HL-60/S4 treated with retinoic acid at 250 ng/mL for 4 days and 3 days (cell line): ENCODE results near the gene BFSP2.

Experiments
- in situ Hi-C: fragments of 300-500 bp; cut with MboI; formaldehyde crosslinking; loops from 2 replicates; pipeline ENCODE4 v1.7.0; 2022; ENCODE audit warnings: low sequenced_read_pairs

The BFSP2 gene

DNA sequence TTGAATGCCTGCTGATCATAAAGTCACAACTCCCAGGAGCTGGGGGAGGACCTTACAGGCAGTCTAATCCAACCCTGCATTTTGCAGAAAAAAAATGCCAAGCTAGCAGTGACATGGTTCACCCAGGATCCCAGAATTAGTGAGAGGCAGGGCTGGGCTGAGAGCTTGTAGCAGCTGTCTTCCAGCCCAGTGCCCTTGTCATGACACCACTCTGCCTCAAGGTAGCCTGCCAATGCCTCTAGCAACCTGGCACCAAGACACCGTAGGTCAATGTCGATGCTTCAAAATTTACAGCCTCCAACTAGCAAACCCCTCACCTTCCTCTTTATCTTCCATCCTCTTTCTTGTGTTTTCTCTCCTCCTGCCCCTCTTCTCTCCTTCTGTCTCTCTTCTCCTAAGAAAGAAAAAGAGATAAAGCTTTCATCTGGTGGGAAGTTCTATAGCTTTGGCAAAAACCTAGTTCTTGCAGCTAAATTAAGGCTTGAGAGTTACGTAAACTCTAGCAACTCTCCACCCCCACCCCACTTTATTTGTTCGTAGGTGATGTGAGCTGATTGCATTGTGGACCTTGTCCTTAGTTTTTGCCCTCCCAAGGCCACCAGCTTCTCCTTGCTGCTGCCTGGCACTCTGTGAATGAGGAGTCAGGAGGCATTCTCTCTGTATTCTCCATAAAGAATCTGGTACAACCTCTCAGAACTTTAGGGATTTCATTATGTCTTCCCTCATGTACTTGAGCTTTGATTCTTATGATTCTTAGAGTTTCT is 18.3 kb upstream of the BFSP2 start:
- in situ Hi-C loops, result loop anchor here (25.0 kb wide), 2 partner anchors 344 to 644 kb away; partner anchors contain the start of gene TMEM108

- in situ Hi-C loops, result loop anchor here (25.0 kb wide), 2 partner anchors 346 to 646 kb away; partner anchors contain the start of gene TMEM108
Observed at GRCh38 chr3:133383175-133383574, 16.7 kb upstream of the BFSP2 start.

GRCh38 chr3:133383741-133384140 is 16.1 kb upstream of the BFSP2 start:
- in situ Hi-C loops, result loop anchor here (25.0 kb wide), 2 partner anchors 346 to 646 kb away; partner anchors contain the start of gene TMEM108

GRCh38 chr3:133384331-133385027 is 15.4 kb upstream of the BFSP2 start:
- in situ Hi-C loops, result loop anchor here (25.0 kb wide), 2 partner anchors 347 to 647 kb away; partner anchors contain the start of gene TMEM108

DNA sequence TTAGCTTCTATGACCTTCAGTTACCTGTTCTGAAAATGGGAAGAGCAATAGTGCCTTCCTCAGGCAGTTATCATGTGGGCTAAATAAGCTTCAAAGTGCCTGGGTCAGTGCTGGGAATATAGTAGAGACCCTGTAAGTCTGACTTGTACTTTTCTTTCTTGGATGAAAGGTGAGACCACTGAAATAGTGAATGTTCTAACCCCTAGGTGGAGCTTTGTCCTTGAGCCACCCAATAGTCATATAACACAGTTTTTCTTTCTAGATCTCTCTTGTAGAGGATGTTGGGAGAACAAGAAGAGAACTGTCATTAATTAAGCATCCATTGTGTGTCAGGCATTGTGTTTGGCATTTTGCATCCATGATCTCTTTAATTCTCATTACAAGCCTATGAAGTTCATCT is 13.0 kb upstream of the BFSP2 start:
- in situ Hi-C loops, result loop anchor here (25.0 kb wide), 2 partner anchors 350 to 650 kb away; partner anchors contain the start of gene TMEM108

- in situ Hi-C loops, result loop anchor here (25.0 kb wide), 2 partner anchors 350 to 650 kb away; partner anchors contain the start of gene TMEM108
Observed at GRCh38 chr3:133387341-133387740, 12.5 kb upstream of the BFSP2 start.

DNA sequence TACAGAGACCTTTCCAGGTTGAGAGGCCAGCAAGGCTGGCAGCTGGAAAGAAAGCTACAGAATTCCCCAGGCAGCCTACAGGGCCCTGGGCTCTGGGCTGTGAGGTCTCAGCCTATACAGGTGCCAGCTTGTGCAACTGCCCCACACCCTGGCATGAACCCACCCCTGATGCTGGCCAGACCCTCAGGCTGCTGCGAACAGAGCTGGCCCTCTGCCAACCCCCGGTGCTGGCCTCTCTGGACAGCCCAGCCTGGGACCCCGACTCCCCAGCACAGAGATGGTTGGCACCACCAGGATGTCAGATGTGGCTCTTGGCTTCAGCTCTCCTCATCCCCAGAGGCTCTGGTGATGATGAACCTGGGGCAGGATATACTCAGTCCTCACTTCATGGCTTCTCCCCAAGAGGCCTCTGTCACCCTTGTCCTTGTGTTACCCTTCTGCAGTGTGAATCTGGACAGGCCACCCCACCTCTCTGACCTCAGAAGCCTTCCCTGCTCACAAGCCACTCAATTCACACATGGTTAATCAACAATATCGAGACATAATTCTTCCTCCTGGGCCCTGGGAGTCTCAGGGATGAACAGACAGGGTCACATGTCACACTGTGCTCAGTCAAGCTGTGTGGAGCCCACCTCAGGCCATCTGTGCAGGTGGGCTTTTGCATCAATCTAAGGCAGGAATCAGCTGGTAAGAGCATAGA is 11.0 kb upstream of the BFSP2 start:
- in situ Hi-C loops, result loop anchor here (25.0 kb wide), 2 partner anchors 352 to 652 kb away; partner anchors contain the start of gene TMEM108

- in situ Hi-C loops, result loop anchor here (25.0 kb wide), 2 partner anchors 353 to 653 kb away; partner anchors contain the start of gene TMEM108
Observed at GRCh38 chr3:133390715-133391114, 9.1 kb upstream of the BFSP2 start.

DNA sequence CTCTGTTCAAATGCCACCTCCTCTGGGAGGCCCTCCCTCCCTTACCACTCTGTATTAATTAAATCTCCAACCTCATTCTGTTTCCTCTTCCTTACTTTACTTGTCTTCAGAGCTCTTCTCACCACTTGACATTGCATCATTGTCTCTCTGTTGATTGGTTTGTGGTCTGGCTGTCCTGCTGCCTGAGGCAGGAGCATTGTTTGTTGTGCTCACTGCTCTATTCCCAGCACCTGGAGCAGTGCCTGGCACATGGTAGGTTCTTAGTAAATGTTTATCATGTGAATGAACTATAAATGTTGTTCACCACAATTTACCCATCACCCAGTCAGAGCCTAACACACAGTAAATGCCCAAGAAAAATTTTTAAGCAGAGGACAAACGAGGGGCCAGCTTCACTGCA is 6.7 kb upstream of the BFSP2 start:
- in situ Hi-C loops, result loop anchor here (25.0 kb wide), 2 partner anchors 356 to 656 kb away; partner anchors contain the start of gene TMEM108

GRCh38 chr3:133393691-133394474 is 6.0 kb upstream of the BFSP2 start:
- in situ Hi-C loops, result loop anchor here (25.0 kb wide), 2 partner anchors 357 to 657 kb away; partner anchors contain the start of gene TMEM108

GRCh38 chr3:133394561-133395311 is 5.1 kb upstream of the BFSP2 start:
- in situ Hi-C loops, result loop anchor here (25.0 kb wide), 2 partner anchors 357 to 657 kb away; partner anchors contain the start of gene TMEM108

DNA sequence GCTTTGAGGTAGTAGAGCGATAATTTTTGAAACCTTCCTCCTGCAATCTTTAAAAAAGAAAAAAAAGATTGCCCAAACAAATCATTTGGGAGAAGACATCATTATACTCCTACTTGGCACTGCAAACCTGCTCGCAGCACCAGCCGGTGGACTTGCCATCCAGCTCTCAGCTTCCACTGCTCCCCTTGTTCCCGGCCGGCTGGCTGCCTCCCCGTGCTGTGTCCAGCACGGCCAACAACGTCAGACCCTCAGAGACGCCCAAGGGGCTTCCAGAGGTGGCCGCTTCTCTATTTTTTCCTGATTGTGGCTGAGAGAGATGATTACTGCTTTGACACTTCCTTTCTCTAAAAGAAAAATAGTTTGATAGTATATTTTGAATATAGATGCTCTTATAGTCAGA is 3.0 kb upstream of the BFSP2 start:
- in situ Hi-C loops, result loop anchor here (25.0 kb wide), 2 partner anchors 360 to 660 kb away; partner anchors contain the start of gene TMEM108

DNA sequence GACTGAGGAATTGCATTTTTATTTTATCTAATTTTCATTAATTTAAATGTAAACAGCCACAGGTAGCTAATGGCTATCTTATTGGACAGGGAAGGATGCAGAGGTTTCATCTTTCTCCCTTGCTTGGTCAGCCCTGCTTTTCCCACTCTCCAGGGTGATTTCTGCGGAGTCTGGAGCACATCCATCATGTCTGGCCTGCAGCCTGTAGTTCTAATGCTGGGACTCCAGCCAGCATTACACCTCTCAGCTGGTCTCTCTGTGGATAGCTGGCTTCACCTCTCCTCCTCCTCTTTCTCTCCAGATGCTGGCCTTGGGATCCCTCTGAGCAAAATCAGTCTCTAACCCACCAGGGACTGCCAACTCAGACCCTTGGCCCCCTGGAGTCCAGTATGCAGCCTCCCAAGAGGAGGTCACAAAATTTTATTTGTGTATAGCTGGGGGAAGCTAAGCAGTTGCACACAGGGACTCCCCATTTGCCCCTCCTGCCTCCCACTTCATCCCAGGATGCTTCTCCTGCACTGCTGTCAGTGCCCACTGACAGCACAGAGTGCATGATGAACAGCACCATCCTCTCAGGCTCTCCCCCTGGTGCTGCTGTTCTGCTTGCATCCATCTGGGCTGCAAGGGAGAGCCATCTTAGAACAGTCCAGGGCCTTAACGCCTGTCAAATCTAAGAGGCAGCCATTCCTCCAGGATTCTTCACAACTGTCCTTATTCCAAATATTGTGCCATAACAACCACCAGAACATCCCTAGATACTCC is 1.7 kb downstream of the BFSP2 start:
- in situ Hi-C loops, result no loop called here

DNA sequence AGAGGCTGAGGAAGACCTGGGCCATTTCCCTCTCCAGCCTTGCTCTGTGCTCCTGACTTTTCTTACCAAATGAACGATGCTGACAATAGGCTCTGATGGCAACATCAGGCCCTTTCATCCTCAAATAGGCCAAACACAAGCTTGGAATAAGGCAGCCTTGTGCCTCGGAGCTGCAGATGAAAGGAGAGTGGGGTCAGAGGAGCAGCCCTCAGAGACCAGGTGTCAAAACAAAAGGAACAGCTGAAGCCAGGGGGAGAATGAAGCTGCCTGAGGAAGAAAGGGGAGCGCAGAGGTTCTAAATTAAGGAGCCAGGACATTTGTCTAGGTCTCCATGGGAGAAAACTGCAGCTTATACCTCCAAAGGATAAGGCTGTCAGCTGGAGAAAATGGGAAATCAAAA is 5.1 kb downstream of the BFSP2 start:
- in situ Hi-C loops, result no loop called here

GRCh38 chr3:133408366-133408765 is 8.5 kb downstream of the BFSP2 start:
- in situ Hi-C loops, result no loop called here

GRCh38 chr3:133408961-133409360 is 9.1 kb downstream of the BFSP2 start:
- in situ Hi-C loops, result no loop called here

DNA sequence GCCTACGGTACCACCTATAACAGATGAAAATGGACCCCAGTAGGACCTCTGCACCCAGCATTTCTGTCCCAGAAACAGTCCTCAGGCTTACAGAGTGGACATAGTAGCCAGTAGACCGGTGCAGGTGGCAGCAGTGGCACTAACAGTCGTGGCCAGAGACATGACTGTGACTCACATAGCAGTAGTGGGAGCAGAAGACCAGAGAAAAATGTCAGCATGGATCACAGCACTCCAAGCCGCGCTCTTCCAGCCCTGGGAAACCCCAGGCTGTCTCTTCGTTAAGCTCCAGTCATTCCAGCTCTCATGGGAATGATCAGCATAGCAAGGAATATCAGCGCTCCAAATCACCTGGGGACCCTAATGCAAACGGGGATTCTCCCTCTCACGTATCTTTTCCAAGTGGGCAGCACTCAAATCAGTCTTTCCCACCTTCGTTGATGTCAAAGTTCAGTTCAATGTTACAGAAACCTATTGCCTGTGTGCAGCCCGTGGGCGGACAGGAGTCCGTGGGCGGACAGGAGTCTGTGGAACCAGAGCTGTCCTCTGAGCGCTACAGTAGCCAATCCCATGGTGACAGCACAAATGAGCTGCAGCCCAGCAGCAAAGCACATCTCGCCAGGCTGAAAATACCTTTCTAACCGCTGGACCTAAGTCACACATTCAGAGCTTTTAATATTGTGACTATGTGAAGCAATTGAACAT is 10.5 kb downstream of the BFSP2 start:
- in situ Hi-C loops, result no loop called here
